Panc1 (cell line): Measurements from ENCODE around the gene GDF11. TPM values are rescaled to one million over a fixed set of nuclear protein-coding genes. Genes with fewer than 3 reads are reported as not detected.

Experiments
- ATAC-seq: fragments of 200-7000 bp; cut with Tn5 transposase; 2 replicates; pipeline ENCODE4 v1.9.1; 2020; ENCODE audit warnings: mild to moderate bottlenecking, moderate library complexity
- BruUV-seq: library from RNA; stranded (reverse); fragments of 400-500 nt; replicated peaks from 2 replicates; lab custom pipeline; 2021; lab: Mats Ljungman, UMichigan
- CTCF ChIA-PET: fragments of 300-600 bp; sonication (Branson Sonifier 250); formaldehyde crosslinking; loops from one replicate; lab custom pipeline; 2022; ENCODE audit warnings: antibody characterized with exemption; lab: Charles Lee
- POLR2A ChIA-PET: fragments of 300-600 bp; sonication (Branson Sonifier 250); formaldehyde crosslinking; loops from one replicate; lab custom pipeline; 2022; ENCODE audit warnings: antibody characterized with exemption; lab: Charles Lee
- DNase-seq: peaks from one replicate; pipeline ENCODE4 v3.0.0-alpha.2; 2010; ENCODE audit warnings: low read depth, low spot score
- H3K27ac ChIP-seq: 2 replicates; pipeline ENCODE4 v1.5.1; 2011; ENCODE audit warnings: mild to moderate bottlenecking, low read length, inconsistent platforms
- H3K27me3 ChIP-seq: fragments of 200-500 bp; sonication (Bioruptor generic); 2 replicates; pipeline ENCODE4 v1.6.0; 2014; ENCODE audit warnings: low read length, inconsistent platforms; ENCODE audit not compliant: control insufficient read depth, insufficient read depth
- H3K36me3 ChIP-seq: fragments of 200-500 bp; sonication (Bioruptor generic); 2 replicates; pipeline ENCODE4 v1.5.1; 2014; ENCODE audit warnings: inconsistent platforms, mild to moderate bottlenecking, low read length, moderate library complexity; ENCODE audit not compliant: control insufficient read depth, insufficient read depth
- H3K4me1 ChIP-seq: 2 replicates; pipeline ENCODE4 v1.5.1; 2011; ENCODE audit warnings: inconsistent platforms, mild to moderate bottlenecking, low read length, moderate library complexity; ENCODE audit not compliant: control insufficient read depth, insufficient read depth
- H3K4me3 ChIP-seq, 2 experiments: 2 replicates each; pipeline ENCODE4 v1.5.1; 2011 to 2012; ENCODE audit warnings: low read depth in 2 of 2, low read length in 2 of 2, mild to moderate bottlenecking in 2 of 2, inconsistent platforms in 1 of 2, moderate library complexity in 1 of 2
- H3K9me3 ChIP-seq: fragments of 200-500 bp; sonication (Bioruptor generic); 2 replicates; pipeline ENCODE4 v1.5.1; 2014; ENCODE audit warnings: low read depth, mild to moderate bottlenecking, inconsistent platforms, low read length, moderate library complexity; ENCODE audit not compliant: control insufficient read depth, insufficient read depth
- POLR2AphosphoS5 ChIP-seq: IDR thresholded peaks from 2 replicates; pipeline ENCODE4 v1.6.1; 2012; ENCODE audit warnings: mild to moderate bottlenecking, low read depth, low read length, moderate library complexity
- SIN3A ChIP-seq: IDR thresholded peaks from 2 replicates; pipeline ENCODE4 v1.6.1; 2012; ENCODE audit warnings: low read depth, mild to moderate bottlenecking, low read length, moderate library complexity, borderline replicate concordance; ENCODE audit not compliant: insufficient read depth
- TCF7L2 ChIP-seq: IDR thresholded peaks from 2 replicates; pipeline ENCODE4 v1.6.1; 2011; ENCODE audit warnings: mild to moderate bottlenecking, low read depth, low read length, inconsistent platforms
- in situ Hi-C: cut with HindIII; loops from 2 replicates; pipeline ENCODE4 v1.10.0; 2016; ENCODE audit warnings: low sequenced_read_pairs, low pct_unique_long_range_greater_than_20kb
- intact Hi-C: fragments of 100-400 bp; cut with micrococcal nuclease; formaldehyde crosslinking; loops from one replicate; pipeline ENCODE4 v1.10.0; 2022; ENCODE audit not compliant: unreplicated experiment
- total RNA-seq: library from RNA; stranded (reverse); gene quantifications from one replicate; pipeline ENCODE4 v1.2.1, GENCODE V29; 2021; ENCODE audit not compliant: unreplicated experiment
- TF ChIP-seq, protein P1 (sequence below), 2 experiments: IDR thresholded peaks; 2 replicates each; pipeline ENCODE4 v1.6.1; 2011 to 2012; ENCODE audit warnings: low read depth in 2 of 2, control low read depth in 1 of 2, low read length in 1 of 2, mild to moderate bottlenecking in 1 of 2, moderate library complexity in 1 of 2; ENCODE audit not compliant: insufficient read depth in 1 of 2
- TF ChIP-seq, protein P2 (sequence below): fragments of 450-650 bp; IDR thresholded peaks from 2 replicates; pipeline ENCODE4 v1.5.1; 2017; ENCODE audit warnings: mild to moderate bottlenecking

The GDF11 gene
- total RNA-seq, 1 experiment from 2014 or later: 11.8 TPM

DNA sequence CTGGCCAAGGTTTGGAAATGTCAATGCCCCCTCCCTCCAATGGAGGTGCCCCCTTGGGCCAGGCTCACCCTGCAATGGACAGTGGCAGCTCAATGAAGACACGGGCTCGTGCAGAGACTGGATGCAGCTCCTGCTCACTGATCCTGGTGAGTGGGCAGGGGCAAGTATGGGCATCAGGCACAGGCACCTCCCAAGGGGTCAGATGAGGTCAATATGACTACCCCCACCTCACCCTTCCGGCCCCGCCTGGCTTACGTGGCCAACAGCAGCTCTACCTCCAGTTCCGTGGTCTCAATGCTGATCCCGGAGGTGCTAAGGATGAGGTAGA lies 48.8 kb upstream of the GDF11 start:
- no peaks in the 10 kb centered on the region for H3K27me3 ChIP-seq
- TF ChIP-seq SIN3A (no peak), POLR2AphosphoS5 (no peak), TCF7L2 (no peak)
- TF ChIP-seq, protein P1, sequence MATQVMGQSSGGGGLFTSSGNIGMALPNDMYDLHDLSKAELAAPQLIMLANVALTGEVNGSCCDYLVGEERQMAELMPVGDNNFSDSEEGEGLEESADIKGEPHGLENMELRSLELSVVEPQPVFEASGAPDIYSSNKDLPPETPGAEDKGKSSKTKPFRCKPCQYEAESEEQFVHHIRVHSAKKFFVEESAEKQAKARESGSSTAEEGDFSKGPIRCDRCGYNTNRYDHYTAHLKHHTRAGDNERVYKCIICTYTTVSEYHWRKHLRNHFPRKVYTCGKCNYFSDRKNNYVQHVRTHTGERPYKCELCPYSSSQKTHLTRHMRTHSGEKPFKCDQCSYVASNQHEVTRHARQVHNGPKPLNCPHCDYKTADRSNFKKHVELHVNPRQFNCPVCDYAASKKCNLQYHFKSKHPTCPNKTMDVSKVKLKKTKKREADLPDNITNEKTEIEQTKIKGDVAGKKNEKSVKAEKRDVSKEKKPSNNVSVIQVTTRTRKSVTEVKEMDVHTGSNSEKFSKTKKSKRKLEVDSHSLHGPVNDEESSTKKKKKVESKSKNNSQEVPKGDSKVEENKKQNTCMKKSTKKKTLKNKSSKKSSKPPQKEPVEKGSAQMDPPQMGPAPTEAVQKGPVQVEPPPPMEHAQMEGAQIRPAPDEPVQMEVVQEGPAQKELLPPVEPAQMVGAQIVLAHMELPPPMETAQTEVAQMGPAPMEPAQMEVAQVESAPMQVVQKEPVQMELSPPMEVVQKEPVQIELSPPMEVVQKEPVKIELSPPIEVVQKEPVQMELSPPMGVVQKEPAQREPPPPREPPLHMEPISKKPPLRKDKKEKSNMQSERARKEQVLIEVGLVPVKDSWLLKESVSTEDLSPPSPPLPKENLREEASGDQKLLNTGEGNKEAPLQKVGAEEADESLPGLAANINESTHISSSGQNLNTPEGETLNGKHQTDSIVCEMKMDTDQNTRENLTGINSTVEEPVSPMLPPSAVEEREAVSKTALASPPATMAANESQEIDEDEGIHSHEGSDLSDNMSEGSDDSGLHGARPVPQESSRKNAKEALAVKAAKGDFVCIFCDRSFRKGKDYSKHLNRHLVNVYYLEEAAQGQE (IDR thresholded peaks at IDR 0.05; ENCODE audit: insufficient read depth in 1 of 2, low read depth in 2 of 2, low read length in 1 of 2): no peak
- TF ChIP-seq, protein P2, sequence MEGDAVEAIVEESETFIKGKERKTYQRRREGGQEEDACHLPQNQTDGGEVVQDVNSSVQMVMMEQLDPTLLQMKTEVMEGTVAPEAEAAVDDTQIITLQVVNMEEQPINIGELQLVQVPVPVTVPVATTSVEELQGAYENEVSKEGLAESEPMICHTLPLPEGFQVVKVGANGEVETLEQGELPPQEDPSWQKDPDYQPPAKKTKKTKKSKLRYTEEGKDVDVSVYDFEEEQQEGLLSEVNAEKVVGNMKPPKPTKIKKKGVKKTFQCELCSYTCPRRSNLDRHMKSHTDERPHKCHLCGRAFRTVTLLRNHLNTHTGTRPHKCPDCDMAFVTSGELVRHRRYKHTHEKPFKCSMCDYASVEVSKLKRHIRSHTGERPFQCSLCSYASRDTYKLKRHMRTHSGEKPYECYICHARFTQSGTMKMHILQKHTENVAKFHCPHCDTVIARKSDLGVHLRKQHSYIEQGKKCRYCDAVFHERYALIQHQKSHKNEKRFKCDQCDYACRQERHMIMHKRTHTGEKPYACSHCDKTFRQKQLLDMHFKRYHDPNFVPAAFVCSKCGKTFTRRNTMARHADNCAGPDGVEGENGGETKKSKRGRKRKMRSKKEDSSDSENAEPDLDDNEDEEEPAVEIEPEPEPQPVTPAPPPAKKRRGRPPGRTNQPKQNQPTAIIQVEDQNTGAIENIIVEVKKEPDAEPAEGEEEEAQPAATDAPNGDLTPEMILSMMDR: no peak
- H3K27ac ChIP-seq: no peak overlapping the region
- DNase-seq (no peak), ATAC-seq (no peak)
- ChIA-PET CTCF (interaction anchor here (1.1 kb wide), 1 partner anchor 13 kb away, joined by 3 read pairs; a partner anchor contains a TSS), POLR2A (no interaction called here)
- H3K36me3 ChIP-seq: no peaks in the 10 kb centered on the region
- BruUV-seq: no TSS peak
- intact Hi-C loops (no loop called here), in situ Hi-C loops (no loop called here)
- no peaks in the 10 kb centered on the region for H3K4me1 ChIP-seq
- no peaks in the 10 kb centered on the region for H3K9me3 ChIP-seq
- H3K4me3 ChIP-seq: no peak overlapping the region

DNA sequence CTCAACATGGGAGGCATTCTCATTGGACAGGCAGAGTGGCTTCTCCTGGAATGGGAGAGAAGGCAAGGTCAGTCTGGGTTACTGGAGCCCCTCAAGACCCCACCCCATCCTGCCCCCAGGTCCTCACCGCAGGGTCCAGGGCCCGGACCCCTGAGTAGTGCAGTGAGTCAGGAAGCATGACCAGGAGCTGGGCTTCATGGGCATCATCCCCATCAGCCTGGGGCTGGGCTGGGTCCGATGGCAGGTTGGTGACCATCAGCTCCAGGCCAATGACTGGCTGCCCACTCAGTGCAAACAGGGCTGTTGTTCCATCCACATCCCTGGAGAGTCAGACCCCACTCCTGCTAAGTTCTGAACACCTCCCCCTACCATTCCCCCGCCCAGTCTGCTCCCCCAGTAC lies 48.3 kb upstream of the GDF11 start:
- ATAC-seq (no peak), DNase-seq (no peak)
- H3K36me3 ChIP-seq: no peaks in the 10 kb centered on the region
- no peaks in the 10 kb centered on the region for H3K27me3 ChIP-seq
- BruUV-seq: no TSS peak
- TF ChIP-seq, protein P2: no peak
- TF ChIP-seq POLR2AphosphoS5: no peak
- no peak for TF ChIP-seq SIN3A
- TF ChIP-seq TCF7L2: no peak
- TF ChIP-seq, protein P1 (IDR thresholded peaks at IDR 0.05; ENCODE audit: insufficient read depth in 1 of 2, low read depth in 2 of 2, low read length in 1 of 2): no peak
- intact Hi-C loops: no loop called here
- H3K9me3 ChIP-seq: no peaks in the 10 kb centered on the region
- in situ Hi-C loops: no loop called here
- CTCF ChIA-PET: no interaction called here
- POLR2A ChIA-PET: no interaction called here
- no peak overlapping the region for H3K27ac ChIP-seq
- no peak overlapping the region for H3K4me3 ChIP-seq
- no peaks in the 10 kb centered on the region for H3K4me1 ChIP-seq
